ENCODE data around the gene TPRA1.

- TF ChIP-seq CTCF (IDR thresholded peaks at IDR 0.05; ENCODE audit: insufficient read depth, low read depth, low read length) (no peak), EZH2 (IDR thresholded peaks at IDR 0.05; ENCODE audit: insufficient read depth, low read length) (no peak)
These were observed 6.7 kb upstream of the TPRA1 start for GRCh38 chr3:127597020-127597771.

All from astrocyte (in vitro differentiated cells and primary cell).